Chondrocyte (in vitro differentiated cells): Measurements from ENCODE around the gene LRBA. TPM values are rescaled to one million over a fixed set of nuclear protein-coding genes. Genes with fewer than 3 reads are reported as not detected.

Experiments used
- DNase-seq: peaks from one replicate; pipeline ENCODE4 v3.0.0; 2021; ENCODE audit warnings: mixed read lengths, low spot score
- H3K27ac Mint-ChIP-seq: one replicate; pipeline ENCODE4 v1.8.0; 2021; ENCODE audit warnings: mild to moderate bottlenecking, moderate library complexity, mixed read lengths; ENCODE audit not compliant: unreplicated experiment
- H3K27me3 Mint-ChIP-seq: 2 replicates; pipeline ENCODE4 v1.8.0; 2021; ENCODE audit warnings: low read depth, mixed read lengths
- H3K36me3 Mint-ChIP-seq: 2 replicates; pipeline ENCODE4 v1.8.0; 2021; ENCODE audit warnings: low read depth, mixed read lengths
- H3K4me1 Mint-ChIP-seq: 2 replicates; pipeline ENCODE4 v1.8.0; 2021; ENCODE audit warnings: low read depth, mild to moderate bottlenecking, mixed read lengths
- H3K4me3 Mint-ChIP-seq: one replicate; pipeline ENCODE4 v1.8.0; 2021; ENCODE audit warnings: mild to moderate bottlenecking, moderate library complexity, mixed read lengths; ENCODE audit not compliant: unreplicated experiment
- H3K9me3 Mint-ChIP-seq: 2 replicates; pipeline ENCODE4 v1.8.0; 2021; ENCODE audit warnings: low read depth, mixed read lengths
- total RNA-seq: library from RNA; stranded (reverse); gene quantifications from 3 replicates; pipeline ENCODE4 v1.2.1, GENCODE V29; 2021
- TF ChIP-seq, protein P1 (sequence below): fragments of 200-600 bp; sonication (generic); IDR thresholded peaks from 2 replicates; pipeline ENCODE4 v1.5.0; 2021; ENCODE audit warnings: antibody characterized with exemption, mild to moderate bottlenecking, moderate library complexity

LRBA gene
- total RNA-seq, 1 donor from 2014 or later = 19.7 TPM

DNA sequence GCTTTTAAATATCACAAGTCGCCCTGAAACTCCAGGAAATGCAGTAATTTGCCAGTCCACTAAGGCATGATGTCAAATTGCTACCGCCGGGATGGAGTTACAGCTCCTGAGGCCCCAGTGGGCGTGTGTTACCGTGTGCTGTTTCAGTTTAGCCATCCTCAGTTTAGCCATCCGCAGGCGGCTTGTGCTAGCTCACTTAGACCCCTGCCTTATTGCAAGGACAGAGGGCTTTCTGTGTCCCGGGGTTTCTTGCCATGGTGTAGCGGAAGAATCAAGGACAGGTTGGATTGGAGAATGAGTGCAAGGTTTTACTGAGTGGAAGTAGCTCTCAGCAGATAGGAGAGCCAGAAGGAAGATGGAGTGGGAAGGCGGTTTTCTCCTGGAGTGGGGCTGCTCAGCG, 33.8 kb upstream of the LRBA start:
- no peaks in the 10 kb centered on the region for H3K9me3 Mint-ChIP-seq
- DNase-seq = no peak
- no peaks in the 10 kb centered on the region for H3K27me3 Mint-ChIP-seq
- TF ChIP-seq, protein P1, sequence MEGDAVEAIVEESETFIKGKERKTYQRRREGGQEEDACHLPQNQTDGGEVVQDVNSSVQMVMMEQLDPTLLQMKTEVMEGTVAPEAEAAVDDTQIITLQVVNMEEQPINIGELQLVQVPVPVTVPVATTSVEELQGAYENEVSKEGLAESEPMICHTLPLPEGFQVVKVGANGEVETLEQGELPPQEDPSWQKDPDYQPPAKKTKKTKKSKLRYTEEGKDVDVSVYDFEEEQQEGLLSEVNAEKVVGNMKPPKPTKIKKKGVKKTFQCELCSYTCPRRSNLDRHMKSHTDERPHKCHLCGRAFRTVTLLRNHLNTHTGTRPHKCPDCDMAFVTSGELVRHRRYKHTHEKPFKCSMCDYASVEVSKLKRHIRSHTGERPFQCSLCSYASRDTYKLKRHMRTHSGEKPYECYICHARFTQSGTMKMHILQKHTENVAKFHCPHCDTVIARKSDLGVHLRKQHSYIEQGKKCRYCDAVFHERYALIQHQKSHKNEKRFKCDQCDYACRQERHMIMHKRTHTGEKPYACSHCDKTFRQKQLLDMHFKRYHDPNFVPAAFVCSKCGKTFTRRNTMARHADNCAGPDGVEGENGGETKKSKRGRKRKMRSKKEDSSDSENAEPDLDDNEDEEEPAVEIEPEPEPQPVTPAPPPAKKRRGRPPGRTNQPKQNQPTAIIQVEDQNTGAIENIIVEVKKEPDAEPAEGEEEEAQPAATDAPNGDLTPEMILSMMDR = no peak
- H3K4me1 Mint-ChIP-seq = no peaks in the 10 kb centered on the region
- no peak overlapping the region for H3K4me3 Mint-ChIP-seq
- no peak overlapping the region for H3K27ac Mint-ChIP-seq
- H3K36me3 Mint-ChIP-seq = no peaks in the 10 kb centered on the region

DNA sequence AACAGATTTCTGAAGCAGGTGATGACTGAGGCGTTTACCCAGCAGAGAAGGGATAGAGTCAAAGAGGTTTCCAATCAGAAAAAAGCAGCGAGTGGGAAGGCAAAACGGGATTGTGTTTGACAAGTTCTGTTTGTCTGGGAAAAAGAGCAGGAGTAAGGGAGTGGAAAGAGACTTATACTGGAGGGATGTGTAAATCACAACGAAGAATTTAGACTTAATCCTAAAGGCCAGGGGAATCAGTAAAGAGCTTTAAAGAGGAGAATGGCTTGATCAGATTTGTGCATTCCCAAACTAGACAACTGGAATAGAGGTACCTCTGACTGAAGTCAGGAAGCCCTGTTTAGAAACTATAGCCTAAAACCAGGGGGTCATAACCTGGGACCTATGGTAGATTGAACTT, 31.5 kb upstream of the LRBA start:
- H3K4me3 Mint-ChIP-seq = no peak overlapping the region
- TF ChIP-seq, protein P1 = no peak
- no peaks in the 10 kb centered on the region for H3K27me3 Mint-ChIP-seq
- no peak for DNase-seq
- H3K9me3 Mint-ChIP-seq = no peaks in the 10 kb centered on the region
- no peak overlapping the region for H3K27ac Mint-ChIP-seq
- H3K4me1 Mint-ChIP-seq = no peaks in the 10 kb centered on the region
- no peaks in the 10 kb centered on the region for H3K36me3 Mint-ChIP-seq

DNA sequence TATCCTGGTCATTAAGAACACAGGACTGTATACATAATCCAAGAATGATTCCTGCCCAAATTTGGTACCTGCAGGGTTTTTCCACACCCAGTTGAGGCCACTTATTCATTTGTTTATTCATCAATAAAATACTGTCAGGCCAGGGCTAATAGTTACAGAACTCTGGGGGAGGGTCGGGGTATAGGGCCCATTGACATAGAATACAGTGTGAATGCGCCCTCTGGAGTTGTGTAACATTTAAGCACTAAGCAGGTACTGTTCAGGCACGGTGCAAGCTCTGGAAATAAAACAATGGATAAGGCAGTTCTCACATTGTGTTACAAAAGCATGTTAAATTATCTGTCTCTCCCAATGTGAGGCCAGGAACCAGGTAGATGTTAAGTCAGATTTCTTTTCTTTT, 30.8 kb upstream of the LRBA start:
- no peaks in the 10 kb centered on the region for H3K27me3 Mint-ChIP-seq
- no peaks in the 10 kb centered on the region for H3K9me3 Mint-ChIP-seq
- no peak overlapping the region for H3K4me3 Mint-ChIP-seq
- H3K4me1 Mint-ChIP-seq = no peaks in the 10 kb centered on the region
- H3K27ac Mint-ChIP-seq = no peak overlapping the region
- TF ChIP-seq, protein P1 = peak; percentile 12
- DNase-seq = no peak
- H3K36me3 Mint-ChIP-seq = no peaks in the 10 kb centered on the region

DNA sequence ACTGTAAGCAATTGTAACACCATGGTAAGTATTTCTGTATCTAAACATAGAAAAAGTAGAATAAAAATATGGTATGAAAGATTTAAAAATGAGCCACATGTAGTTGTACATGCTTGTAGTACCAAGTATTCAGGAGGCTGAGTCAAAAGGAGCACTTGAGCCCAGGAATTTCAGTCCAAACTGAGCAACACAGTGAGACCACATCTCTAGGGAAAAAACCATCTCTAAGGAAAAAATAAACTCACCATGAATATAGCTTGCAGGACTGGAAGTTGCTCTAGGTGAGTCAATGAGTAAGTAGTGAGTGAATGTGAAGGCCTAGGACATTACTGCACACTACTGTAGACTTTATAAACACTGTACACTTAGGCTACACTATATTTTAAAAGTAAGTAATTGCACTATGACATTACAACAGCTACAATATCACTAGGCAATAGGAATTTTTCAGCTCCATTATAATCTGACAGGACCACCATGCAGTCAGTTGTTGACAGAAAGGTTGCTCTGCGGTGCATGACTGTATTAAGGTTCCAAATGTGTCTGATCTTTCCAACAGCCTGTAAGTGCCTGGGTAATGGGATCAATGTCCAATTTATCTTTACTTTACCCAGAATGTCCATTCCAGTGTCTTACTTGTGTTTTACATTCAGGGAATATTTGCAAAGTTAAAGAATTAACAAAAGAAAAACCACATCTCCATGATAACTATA, 28.9 kb upstream of the LRBA start:
- H3K4me3 Mint-ChIP-seq = no peak overlapping the region
- no peaks in the 10 kb centered on the region for H3K9me3 Mint-ChIP-seq
- H3K27me3 Mint-ChIP-seq = no peaks in the 10 kb centered on the region
- TF ChIP-seq, protein P1 = no peak
- no peak for DNase-seq
- H3K4me1 Mint-ChIP-seq = no peaks in the 10 kb centered on the region
- no peaks in the 10 kb centered on the region for H3K36me3 Mint-ChIP-seq
- H3K27ac Mint-ChIP-seq = no peak overlapping the region

DNA sequence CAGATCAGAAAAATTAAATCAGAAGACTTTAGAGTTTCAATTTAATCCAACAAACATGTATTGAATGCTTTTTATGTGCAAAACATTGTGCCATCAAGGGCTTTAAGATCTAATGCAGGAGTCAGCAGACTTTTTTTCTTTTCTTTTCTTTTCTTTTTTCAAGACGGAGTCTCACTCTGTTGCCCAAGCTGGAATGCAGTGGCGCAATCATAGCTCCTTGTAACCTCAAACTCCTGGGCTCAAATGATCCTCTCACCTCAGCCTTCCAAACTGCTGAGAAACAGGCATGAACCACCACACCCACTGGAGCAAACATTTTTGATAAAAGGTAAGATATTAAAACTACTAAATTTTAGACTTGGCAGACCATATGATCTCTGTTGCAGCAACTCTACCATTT, 24.6 kb upstream of the LRBA start:
- no peak overlapping the region for H3K4me3 Mint-ChIP-seq
- no peak overlapping the region for H3K27ac Mint-ChIP-seq
- H3K36me3 Mint-ChIP-seq = no peaks in the 10 kb centered on the region
- no peaks in the 10 kb centered on the region for H3K4me1 Mint-ChIP-seq
- no peaks in the 10 kb centered on the region for H3K27me3 Mint-ChIP-seq
- no peaks in the 10 kb centered on the region for H3K9me3 Mint-ChIP-seq
- TF ChIP-seq, protein P1 = no peak
- no peak for DNase-seq
